Keratinocyte (primary cell): Measurements from ENCODE around the gene FAM53B.
"Not testable (repeated sequence)": the region's sequence is repeated elsewhere in the genome, so short reads cannot be mapped to it uniquely, and the experiment has no call there.

Source experiments
- EZH2 ChIP-seq: IDR thresholded peaks from one replicate; pipeline ENCODE4 v1.6.1; 2012; ENCODE audit warnings: inconsistent platforms, mild to moderate bottlenecking, low read length, moderate library complexity
- TF ChIP-seq, protein P1 (sequence below), 3 experiments: IDR thresholded peaks in 1 of 3; conservative IDR thresholded peaks in 1 of 3; optimal IDR thresholded peaks in 1 of 3; 2 replicates in 2 of 3; 3 replicates in 1 of 3; pipeline versions ENCODE3 to v1.5.1; 2011; ENCODE audit warnings: low read length in 3 of 3, mild to moderate bottlenecking in 3 of 3, moderate library complexity in 2 of 3, control low read depth in 1 of 3, inconsistent platforms in 1 of 3; ENCODE audit not compliant: insufficient read depth in 2 of 3; ENCODE audit errors: extremely low read depth in 1 of 3

DNA sequence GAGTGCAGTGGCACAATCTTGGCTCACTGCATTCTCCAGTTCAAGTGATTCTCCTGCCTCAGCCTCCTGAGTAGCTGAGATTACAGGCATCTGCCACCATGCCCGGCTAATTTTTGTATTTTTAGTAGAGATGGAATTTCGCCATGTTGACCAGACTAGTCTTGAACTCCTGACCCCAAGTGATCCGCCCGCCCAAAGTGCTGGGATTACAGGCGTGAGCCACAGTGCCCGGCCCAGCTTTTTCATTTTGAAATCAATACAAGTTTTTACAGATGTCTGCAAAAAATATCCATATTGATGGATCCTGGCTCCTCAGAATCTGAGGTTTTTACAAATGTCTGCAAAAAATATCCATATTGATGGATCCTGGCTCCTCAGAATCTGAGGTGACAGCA, 155.8 kb downstream of the FAM53B start:
- TF ChIP-seq, protein P1, sequence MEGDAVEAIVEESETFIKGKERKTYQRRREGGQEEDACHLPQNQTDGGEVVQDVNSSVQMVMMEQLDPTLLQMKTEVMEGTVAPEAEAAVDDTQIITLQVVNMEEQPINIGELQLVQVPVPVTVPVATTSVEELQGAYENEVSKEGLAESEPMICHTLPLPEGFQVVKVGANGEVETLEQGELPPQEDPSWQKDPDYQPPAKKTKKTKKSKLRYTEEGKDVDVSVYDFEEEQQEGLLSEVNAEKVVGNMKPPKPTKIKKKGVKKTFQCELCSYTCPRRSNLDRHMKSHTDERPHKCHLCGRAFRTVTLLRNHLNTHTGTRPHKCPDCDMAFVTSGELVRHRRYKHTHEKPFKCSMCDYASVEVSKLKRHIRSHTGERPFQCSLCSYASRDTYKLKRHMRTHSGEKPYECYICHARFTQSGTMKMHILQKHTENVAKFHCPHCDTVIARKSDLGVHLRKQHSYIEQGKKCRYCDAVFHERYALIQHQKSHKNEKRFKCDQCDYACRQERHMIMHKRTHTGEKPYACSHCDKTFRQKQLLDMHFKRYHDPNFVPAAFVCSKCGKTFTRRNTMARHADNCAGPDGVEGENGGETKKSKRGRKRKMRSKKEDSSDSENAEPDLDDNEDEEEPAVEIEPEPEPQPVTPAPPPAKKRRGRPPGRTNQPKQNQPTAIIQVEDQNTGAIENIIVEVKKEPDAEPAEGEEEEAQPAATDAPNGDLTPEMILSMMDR (optimal IDR thresholded peaks at IDR 0.05 in 1 of 3, IDR thresholded peaks at IDR 0.05 in 1 of 3, conservative IDR thresholded peaks at IDR 0.05 in 1 of 3; ENCODE audit: extremely low read depth in 1 of 3, insufficient read depth in 2 of 3, low read length in 3 of 3): not testable (repeated sequence)
- TF ChIP-seq EZH2: not testable (repeated sequence)
